GM12878 (cell line): ENCODE data around the gene FSIP1. TPM values are rescaled to one million over a fixed set of nuclear protein-coding genes. Genes with fewer than 3 reads are reported as not detected.

Experiments used
- CHD1 ChIP-seq: IDR thresholded peaks from 2 replicates; pipeline ENCODE4 v1.6.1; 2012; ENCODE audit warnings: low read depth, low read length, improper control_type of control experiment
- EP300 ChIP-seq, 2 experiments: fragments of 150-350 bp in 1 of 2; IDR thresholded peaks; 2 replicates each; pipeline ENCODE4 v1.6.1; 2011 to 2012; ENCODE audit warnings: low read depth in 2 of 2, low read length in 2 of 2, borderline replicate concordance in 1 of 2, improper control_type of control experiment in 1 of 2, inconsistent platforms in 1 of 2; ENCODE audit not compliant: control insufficient read depth in 1 of 2
- FOXM1 ChIP-seq: IDR thresholded peaks from 2 replicates; pipeline ENCODE4 v1.6.1; 2012; ENCODE audit warnings: low read depth, mild to moderate bottlenecking, inconsistent platforms, low read length, moderate library complexity
- GATAD2B ChIP-seq: fragments of 450-650 bp; conservative IDR thresholded peaks from 2 replicates; pipeline ENCODE4 v1.6.1; 2017; ENCODE audit warnings: low read depth, mild to moderate bottlenecking, moderate library complexity
- MAX ChIP-seq: IDR thresholded peaks from 2 replicates; pipeline ENCODE4 v1.6.1; 2012; ENCODE audit warnings: low read depth, low read length, improper control_type of control experiment
- NFYA ChIP-seq: IDR thresholded peaks from 2 replicates; pipeline ENCODE4 v1.6.1; 2011; ENCODE audit warnings: low read depth, mild to moderate bottlenecking, low read length, improper control_type of control experiment, borderline replicate concordance
- NR2F1 ChIP-seq: fragments of 450-650 bp; conservative IDR thresholded peaks from 2 replicates; pipeline ENCODE4 v1.6.1; 2017; ENCODE audit warnings: mild to moderate bottlenecking
- PAX8 ChIP-seq: fragments of 450-650 bp; IDR thresholded peaks from 2 replicates; pipeline ENCODE4 v1.6.1; 2017; ENCODE audit warnings: mild to moderate bottlenecking, moderate library complexity
- PML ChIP-seq: IDR thresholded peaks from 2 replicates; pipeline ENCODE4 v1.6.1; 2012; ENCODE audit warnings: low read length, inconsistent platforms
- POLR2AphosphoS2 ChIP-seq: IDR thresholded peaks from 2 replicates; pipeline ENCODE4 v1.6.1; 2011; ENCODE audit warnings: low read depth, mild to moderate bottlenecking, low read length, improper control_type of control experiment, moderate library complexity
- RB1 ChIP-seq: fragments of 450-650 bp; formaldehyde crosslinking; IDR thresholded peaks from 2 replicates; pipeline ENCODE4 v1.6.1; 2017; ENCODE audit warnings: mild to moderate bottlenecking, borderline replicate concordance
- RBBP5 ChIP-seq: fragments of 200-600 bp; sonication (generic); conservative IDR thresholded peaks from 2 replicates; pipeline ENCODE4 v1.6.1; 2016
- SMAD1 ChIP-seq: fragments of 450-650 bp; IDR thresholded peaks from 2 replicates; pipeline ENCODE4 v1.6.1; 2018; ENCODE audit warnings: mild to moderate bottlenecking, low read depth; ENCODE audit not compliant: partially characterized antibody
- TAF1 ChIP-seq: IDR thresholded peaks from 2 replicates; pipeline ENCODE4 v1.6.1; 2011; ENCODE audit warnings: mild to moderate bottlenecking, low read depth, low read length, borderline replicate concordance
- ZNF207 ChIP-seq: fragments of 450-650 bp; IDR thresholded peaks from 2 replicates; pipeline ENCODE4 v1.6.1; 2014; ENCODE audit warnings: antibody characterized with exemption, mild to moderate bottlenecking, borderline replicate concordance
- ZNF24 ChIP-seq: fragments of 450-650 bp; IDR thresholded peaks from 2 replicates; pipeline ENCODE4 v1.6.1; 2017; ENCODE audit warnings: antibody characterized with exemption, mild to moderate bottlenecking
- polyA plus RNA-seq, 11 experiments: library from polyadenylated mRNA; depleted of rRNA in 4 of 11; unstranded in 6 of 11; stranded (reverse) in 5 of 11; fragments of >200 nt; fragmentation: Nextera tagmentation in 4 of 11; fragmentation: Illumina TruSeq in 1 of 11; extraction: Ambion mirVana in 4 of 11; extraction: Trizol in 1 of 11; gene quantifications; 1 replicate in 1 of 11; 2 replicates in 10 of 11; pipeline versions ENCODE4 v1.2.1 to v1.2.3, GENCODE V29; 2011 to 2016; ENCODE audit warnings: inconsistent platforms in 2 of 11, missing spikeins in 2 of 11, low read depth in 1 of 11
- total RNA-seq, 4 experiments: library from RNA; depleted of rRNA in 3 of 4; stranded (reverse); fragments of >200 nt in 3 of 4; fragmentation: Illumina TruSeq in 1 of 4; extraction: Trizol in 1 of 4; gene quantifications; 2 replicates each; pipeline versions ENCODE4 v1.2.1 to v1.2.3, GENCODE V29; 2013 to 2021
- TF ChIP-seq, protein P1 (sequence below): IDR thresholded peaks from 2 replicates; pipeline ENCODE4 v1.6.1; 2012; ENCODE audit warnings: improper control_type of control experiment, low read depth, low read length; ENCODE audit not compliant: insufficient replicate concordance
- TF ChIP-seq, protein P2 (sequence below): fragments of 450-650 bp; IDR thresholded peaks from 2 replicates; pipeline ENCODE4 v1.6.1; 2016; ENCODE audit warnings: mild to moderate bottlenecking, moderate library complexity, borderline replicate concordance
- TF ChIP-seq, protein P3 (sequence below): IDR thresholded peaks from 2 replicates; pipeline ENCODE4 v1.6.1; 2011; ENCODE audit warnings: mild to moderate bottlenecking, low read depth, low read length, moderate library complexity; ENCODE audit not compliant: insufficient replicate concordance

Gene FSIP1
- total and polyA plus RNA-seq, 10 of the 15 experiments (the other 5 are each of a cell fraction or from before 2014, with no cell fraction given) = 0.15 to 0.67 (median 0.35) TPM

DNA sequence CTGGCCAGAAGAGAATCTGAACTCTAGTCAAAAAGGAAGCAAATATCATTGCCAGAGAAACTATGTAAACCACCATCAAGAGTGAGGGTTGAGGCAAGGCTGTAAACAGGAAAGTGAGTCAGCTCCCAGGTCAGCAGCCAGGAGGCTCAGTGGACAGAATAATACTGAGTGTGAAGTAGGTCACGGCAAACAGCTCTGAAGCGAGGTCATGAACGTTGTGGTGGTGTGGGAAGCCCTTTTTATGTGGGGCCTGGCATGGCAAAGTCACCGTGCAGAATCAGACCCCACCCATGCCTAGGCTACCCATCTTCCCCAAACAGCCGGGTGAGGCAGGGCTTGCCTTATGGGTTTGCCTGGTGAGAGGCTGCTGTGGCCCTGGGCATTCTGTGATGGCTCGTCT lies 157.8 kb downstream of the FSIP1 start (continued):
- peak; percentile 35 to 75; a peak in 2 of 4 replicates for TF ChIP-seq EP300 (IDR thresholded peaks at IDR 0.05; ENCODE audit: borderline replicate concordance in 1 of 2, control insufficient read depth in 1 of 2, low read depth in 2 of 2, low read length in 2 of 2)
- no peak for TF ChIP-seq TAF1
- peak; percentile 75 for TF ChIP-seq NR2F1
- no peak for TF ChIP-seq SMAD1
- TF ChIP-seq FOXM1 = no peak
- no peak for TF ChIP-seq ZNF24
- no peak for TF ChIP-seq PML
- no peak for TF ChIP-seq ZNF207
- no peak for TF ChIP-seq RBBP5
- TF ChIP-seq, protein P1, sequence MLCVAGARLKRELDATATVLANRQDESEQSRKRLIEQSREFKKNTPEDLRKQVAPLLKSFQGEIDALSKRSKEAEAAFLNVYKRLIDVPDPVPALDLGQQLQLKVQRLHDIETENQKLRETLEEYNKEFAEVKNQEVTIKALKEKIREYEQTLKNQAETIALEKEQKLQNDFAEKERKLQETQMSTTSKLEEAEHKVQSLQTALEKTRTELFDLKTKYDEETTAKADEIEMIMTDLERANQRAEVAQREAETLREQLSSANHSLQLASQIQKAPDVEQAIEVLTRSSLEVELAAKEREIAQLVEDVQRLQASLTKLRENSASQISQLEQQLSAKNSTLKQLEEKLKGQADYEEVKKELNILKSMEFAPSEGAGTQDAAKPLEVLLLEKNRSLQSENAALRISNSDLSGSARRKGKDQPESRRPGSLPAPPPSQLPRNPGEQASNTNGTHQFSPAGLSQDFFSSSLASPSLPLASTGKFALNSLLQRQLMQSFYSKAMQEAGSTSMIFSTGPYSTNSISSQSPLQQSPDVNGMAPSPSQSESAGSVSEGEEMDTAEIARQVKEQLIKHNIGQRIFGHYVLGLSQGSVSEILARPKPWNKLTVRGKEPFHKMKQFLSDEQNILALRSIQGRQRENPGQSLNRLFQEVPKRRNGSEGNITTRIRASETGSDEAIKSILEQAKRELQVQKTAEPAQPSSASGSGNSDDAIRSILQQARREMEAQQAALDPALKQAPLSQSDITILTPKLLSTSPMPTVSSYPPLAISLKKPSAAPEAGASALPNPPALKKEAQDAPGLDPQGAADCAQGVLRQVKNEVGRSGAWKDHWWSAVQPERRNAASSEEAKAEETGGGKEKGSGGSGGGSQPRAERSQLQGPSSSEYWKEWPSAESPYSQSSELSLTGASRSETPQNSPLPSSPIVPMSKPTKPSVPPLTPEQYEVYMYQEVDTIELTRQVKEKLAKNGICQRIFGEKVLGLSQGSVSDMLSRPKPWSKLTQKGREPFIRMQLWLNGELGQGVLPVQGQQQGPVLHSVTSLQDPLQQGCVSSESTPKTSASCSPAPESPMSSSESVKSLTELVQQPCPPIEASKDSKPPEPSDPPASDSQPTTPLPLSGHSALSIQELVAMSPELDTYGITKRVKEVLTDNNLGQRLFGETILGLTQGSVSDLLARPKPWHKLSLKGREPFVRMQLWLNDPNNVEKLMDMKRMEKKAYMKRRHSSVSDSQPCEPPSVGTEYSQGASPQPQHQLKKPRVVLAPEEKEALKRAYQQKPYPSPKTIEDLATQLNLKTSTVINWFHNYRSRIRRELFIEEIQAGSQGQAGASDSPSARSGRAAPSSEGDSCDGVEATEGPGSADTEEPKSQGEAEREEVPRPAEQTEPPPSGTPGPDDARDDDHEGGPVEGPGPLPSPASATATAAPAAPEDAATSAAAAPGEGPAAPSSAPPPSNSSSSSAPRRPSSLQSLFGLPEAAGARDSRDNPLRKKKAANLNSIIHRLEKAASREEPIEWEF = no peak
- TF ChIP-seq MAX = no peak
- no peak for TF ChIP-seq POLR2AphosphoS2
- TF ChIP-seq GATAD2B = no peak
- TF ChIP-seq, protein P2, sequence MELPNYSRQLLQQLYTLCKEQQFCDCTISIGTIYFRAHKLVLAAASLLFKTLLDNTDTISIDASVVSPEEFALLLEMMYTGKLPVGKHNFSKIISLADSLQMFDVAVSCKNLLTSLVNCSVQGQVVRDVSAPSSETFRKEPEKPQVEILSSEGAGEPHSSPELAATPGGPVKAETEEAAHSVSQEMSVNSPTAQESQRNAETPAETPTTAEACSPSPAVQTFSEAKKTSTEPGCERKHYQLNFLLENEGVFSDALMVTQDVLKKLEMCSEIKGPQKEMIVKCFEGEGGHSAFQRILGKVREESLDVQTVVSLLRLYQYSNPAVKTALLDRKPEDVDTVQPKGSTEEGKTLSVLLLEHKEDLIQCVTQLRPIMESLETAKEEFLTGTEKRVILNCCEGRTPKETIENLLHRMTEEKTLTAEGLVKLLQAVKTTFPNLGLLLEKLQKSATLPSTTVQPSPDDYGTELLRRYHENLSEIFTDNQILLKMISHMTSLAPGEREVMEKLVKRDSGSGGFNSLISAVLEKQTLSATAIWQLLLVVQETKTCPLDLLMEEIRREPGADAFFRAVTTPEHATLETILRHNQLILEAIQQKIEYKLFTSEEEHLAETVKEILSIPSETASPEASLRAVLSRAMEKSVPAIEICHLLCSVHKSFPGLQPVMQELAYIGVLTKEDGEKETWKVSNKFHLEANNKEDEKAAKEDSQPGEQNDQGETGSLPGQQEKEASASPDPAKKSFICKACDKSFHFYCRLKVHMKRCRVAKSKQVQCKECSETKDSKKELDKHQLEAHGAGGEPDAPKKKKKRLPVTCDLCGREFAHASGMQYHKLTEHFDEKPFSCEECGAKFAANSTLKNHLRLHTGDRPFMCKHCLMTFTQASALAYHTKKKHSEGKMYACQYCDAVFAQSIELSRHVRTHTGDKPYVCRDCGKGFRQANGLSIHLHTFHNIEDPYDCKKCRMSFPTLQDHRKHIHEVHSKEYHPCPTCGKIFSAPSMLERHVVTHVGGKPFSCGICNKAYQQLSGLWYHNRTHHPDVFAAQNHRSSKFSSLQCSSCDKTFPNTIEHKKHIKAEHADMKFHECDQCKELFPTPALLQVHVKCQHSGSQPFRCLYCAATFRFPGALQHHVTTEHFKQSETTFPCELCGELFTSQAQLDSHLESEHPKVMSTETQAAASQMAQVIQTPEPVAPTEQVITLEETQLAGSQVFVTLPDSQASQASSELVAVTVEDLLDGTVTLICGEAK = no peak
- TF ChIP-seq, protein P3, sequence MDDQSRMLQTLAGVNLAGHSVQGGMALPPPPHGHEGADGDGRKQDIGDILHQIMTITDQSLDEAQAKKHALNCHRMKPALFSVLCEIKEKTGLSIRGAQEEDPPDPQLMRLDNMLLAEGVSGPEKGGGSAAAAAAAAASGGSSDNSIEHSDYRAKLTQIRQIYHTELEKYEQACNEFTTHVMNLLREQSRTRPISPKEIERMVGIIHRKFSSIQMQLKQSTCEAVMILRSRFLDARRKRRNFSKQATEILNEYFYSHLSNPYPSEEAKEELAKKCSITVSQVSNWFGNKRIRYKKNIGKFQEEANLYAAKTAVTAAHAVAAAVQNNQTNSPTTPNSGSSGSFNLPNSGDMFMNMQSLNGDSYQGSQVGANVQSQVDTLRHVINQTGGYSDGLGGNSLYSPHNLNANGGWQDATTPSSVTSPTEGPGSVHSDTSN = no peak
- no peak for TF ChIP-seq PAX8
- TF ChIP-seq CHD1 = no peak
- no peak for TF ChIP-seq RB1
- no peak for TF ChIP-seq NFYA
